NCI-H146 (cell line): Measurements from ENCODE around the gene PRIMA1.

ENCODE experiments used
- DNase-seq: peaks from one replicate; lab custom pipeline; 2025; lab: John Stamatoyannopoulos, UW

The PRIMA1 gene

DNA sequence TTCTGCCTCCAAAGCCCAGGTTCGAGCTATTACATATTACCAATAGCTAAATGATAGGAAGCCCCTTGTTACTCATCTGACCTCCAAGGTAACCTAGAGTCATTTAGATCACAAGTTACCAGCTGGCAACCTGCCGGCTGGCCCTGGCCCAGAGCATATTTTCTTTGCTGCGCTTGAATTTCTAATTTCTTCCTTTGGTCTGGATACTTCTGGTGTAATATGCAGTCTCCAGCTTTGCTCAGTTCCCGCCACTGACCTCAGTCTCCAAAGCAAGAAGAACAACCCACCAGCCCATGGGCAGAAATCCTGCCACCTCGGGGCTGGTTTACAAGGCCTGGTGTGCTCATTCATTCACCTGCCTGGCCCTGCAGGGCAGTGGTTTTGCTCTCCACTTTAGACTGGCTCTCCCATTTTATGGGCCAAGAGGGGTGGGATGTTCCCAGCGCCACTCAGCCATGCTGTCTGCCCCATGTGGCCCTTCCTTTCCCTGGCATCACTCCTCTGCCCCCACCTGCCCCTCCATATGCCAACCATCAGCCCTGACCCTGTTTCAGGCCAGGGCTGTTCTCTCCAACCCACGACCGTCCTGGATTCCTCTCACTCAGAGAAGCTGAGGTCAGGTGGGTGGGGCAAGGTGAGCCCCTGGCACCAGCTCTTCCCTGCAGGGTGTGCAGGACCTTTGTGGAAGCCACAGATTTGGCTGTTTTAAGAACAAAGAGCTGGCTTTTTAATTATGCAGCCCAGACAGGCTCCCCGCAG is 76.0 kb downstream of the PRIMA1 start:
- DNase-seq, result no peak

DNA sequence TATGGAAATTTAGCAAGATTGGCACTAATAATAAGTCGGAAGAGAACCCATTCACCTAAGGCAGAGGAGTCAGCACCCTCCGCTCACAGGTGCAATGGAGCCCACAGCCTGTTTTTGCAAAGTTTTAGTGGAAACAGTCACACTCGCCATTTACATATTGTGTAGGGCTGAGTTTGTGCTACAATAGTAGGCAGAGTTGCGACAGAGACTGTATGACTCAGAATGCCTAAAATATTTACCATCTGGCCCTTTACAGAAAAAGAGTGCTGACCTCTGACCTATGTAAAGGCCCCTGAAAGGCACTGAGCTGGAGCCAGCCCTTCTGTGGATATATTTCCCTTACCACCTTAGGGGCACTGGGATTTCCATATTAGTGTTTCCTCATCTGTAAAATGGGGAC is 79.0 kb downstream of the PRIMA1 start:
- DNase-seq, result no peak

DNA sequence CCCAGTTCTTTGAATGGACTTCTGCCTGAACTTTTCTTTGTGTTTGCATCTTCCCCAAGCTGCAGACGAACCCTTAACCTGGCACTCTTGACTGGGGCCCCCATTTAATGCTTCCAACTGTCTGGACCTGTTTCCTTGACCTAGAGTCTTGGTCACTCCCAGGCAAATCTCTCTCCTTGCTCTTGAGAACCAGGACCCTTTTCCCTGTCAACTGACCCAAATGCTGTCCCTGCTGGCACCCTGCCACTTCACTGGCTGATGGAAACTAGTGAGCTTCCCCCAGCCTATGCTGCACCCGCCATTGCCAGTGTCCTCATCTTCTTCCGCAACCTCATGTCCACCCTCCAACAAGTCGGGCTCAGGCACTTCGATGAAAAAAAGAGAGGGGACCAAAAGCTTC is 79.5 kb downstream of the PRIMA1 start:
- DNase-seq, result no peak

- DNase-seq, result no peak
Measured at GRCh38 chr14:93708311-93708734, 80.0 kb downstream of the PRIMA1 start.

DNA sequence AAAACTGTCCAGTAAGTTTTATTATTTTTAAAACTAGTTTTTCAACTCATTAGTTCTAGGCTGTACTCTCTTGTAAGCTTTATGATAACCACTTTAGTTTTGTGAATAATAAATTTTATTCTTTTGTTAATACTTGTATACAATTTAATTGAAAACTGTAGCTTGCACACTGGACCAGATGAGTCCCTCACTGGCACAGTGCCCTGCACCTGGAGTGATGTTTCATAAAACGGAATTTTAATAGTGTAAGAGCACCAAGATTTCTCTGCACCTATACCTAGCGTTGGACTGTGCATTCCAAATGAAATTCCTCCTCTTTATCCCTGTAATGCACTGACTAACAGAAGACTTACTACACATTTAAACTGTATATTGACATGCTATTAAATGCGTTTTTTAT is 80.8 kb downstream of the PRIMA1 start:
- no peak for DNase-seq

GRCh38 chr14:93706360-93706955 is 81.8 kb downstream of the PRIMA1 start:
- DNase-seq, result no peak

DNA sequence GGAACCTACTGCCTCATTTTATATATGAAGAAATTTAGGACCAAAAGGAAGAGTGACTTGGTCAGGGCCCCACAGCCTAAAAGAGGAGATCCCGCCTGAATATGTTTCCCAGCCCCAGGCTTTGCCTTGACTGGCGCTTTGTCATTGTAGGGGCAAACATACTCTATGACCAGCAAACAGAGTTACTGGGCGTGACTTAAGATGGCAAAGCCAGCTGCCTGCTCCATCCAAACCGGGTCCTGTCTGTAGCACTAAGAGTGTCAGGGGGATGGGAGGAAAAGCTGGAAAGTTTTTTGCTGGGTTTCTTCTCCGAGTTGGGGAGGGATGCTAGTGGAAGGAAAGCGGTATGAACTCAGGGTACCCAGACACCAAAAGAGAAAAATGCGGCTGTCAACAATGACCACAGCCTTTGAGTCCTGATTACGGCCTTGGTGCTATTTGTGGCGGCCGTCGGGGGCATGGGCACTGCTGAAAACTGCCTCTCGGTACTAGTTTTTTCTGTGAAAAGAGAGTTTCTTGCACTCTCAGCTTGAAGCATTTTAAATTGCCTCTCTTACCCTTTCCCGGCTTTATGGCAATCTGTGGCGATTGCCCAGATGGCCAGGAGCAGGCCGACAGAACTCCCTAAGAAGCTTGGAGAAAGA is 82.7 kb downstream of the PRIMA1 start:
- no peak for DNase-seq

DNA sequence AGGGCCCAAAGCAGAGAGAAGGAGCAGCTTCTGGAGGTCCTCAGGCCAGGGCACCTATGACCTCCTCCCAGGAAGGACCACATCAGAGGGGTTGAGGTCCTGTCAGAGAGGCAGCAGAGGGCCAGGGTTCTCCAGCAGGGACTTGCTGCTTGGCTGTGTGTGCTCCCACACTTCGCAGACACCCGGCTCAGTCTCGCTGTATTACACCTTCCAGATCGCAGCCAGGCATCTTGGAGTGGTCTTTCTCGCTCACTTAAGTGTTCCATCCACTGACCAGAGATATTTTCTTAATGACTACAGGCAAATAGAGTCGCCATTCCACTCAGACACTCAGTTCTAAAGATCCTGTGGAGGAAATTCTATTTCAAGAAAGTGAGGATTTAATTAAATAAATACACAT is 84.3 kb downstream of the PRIMA1 start:
- DNase-seq, result no peak

- no peak for DNase-seq
Measured at GRCh38 chr14:93702946-93703345, 85.3 kb downstream of the PRIMA1 start.

GRCh38 chr14:93701562-93701961 is 86.7 kb downstream of the PRIMA1 start:
- no peak for DNase-seq

- no peak for DNase-seq
Measured at GRCh38 chr14:93700928-93701327, 87.4 kb downstream of the PRIMA1 start.

DNA sequence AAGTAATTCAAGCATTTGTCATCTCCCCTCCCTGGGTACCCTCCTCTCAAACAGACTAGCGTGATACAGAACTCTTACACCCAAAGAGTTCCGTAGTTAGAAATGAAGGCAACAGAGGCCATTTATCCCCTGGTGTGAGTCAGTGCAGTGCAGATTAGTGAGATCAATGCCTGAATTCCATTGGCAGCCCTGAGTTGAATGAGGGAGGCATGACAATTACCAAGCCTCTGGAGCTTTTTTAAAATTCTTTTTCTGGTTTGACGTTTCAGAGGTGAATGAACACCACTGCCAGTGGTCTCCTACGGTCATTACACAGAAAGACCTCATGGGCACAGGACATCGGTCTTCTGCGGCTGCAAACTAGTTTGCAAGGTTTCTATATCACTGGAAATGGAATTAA is 94.4 kb downstream of the PRIMA1 start:
- DNase-seq, result no peak

DNA sequence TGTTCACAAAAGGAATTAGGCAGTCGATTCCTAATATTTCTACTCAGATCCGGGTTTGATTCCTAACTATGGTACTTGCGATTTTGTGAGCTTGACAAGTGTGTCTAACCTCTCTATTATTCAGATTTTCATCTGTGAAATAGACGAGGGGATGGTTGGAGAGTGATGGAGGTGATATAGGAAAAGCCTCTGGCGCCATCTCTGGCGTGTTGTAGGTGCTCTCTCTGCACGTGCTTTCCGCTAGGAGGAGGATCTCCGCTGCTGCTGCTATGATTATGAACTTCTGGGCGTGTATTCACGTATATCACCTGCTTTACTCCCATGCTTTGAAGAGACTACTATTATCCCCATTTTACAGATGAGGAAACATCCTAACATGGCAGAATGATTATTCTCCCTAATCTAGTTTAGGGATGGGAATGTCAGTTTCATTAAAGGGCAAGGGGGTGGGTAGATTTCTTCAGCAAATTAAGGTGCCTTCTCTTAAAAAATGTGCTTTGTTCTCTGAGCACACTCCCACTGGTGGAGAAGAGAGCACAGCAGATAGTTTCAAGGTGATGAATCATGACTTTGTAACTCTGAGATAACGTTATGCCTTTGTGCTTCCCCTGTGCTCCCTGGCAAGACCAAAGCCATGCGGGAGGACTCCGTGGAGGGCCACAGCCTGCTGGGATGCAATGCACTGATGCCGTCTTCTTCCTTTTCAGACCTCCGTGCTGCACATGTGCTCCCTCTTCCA is 97.1 kb downstream of the PRIMA1 start:
- no peak for DNase-seq

- DNase-seq, result no peak
Measured at GRCh38 chr14:93690146-93690545, 98.1 kb downstream of the PRIMA1 start.

GRCh38 chr14:93688820-93689219 is 99.5 kb downstream of the PRIMA1 start:
- no peak for DNase-seq

DNA sequence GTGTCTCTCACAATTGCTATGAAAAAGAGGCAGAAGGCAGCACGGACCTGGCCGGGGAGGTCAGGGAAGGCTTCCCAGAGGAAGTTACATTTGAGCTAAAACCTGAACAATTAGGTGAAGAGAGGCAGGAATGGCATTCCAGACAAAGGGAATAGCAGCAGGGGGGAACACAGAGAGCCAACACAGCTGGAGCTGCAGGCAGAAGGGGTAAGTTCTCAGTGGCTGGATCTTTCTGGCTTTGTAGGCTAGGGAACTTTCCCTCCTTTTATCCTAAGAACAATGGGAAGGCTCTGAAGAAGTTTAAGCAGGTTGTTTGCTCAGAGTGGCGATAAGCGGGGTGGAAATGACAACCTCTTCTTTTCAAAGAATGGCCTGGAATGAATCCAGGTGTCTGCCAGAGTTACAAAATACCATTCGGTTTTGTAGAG is 100.0 kb downstream of the PRIMA1 start:
- DNase-seq, result peak; percentile 39

DNA sequence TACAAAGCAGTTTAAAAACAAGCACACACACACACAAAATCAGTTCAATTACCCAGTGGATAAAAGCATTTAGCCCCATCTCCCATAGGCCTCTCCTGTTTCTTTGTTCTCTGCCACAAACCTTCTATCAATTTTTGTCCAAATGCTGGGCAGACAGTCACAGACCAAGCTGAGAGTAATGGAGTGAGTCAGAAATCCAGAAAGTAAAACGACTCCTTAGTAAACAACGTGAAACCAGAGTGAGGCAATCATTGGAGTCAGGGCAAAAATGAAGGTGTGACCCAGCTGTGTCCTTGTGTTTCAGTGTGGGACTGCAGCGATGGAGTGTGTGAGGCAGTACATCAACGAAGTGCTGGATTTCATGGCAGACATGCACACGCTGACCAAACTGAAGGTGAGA is 102.0 kb downstream of the PRIMA1 start:
- DNase-seq, result no peak

DNA sequence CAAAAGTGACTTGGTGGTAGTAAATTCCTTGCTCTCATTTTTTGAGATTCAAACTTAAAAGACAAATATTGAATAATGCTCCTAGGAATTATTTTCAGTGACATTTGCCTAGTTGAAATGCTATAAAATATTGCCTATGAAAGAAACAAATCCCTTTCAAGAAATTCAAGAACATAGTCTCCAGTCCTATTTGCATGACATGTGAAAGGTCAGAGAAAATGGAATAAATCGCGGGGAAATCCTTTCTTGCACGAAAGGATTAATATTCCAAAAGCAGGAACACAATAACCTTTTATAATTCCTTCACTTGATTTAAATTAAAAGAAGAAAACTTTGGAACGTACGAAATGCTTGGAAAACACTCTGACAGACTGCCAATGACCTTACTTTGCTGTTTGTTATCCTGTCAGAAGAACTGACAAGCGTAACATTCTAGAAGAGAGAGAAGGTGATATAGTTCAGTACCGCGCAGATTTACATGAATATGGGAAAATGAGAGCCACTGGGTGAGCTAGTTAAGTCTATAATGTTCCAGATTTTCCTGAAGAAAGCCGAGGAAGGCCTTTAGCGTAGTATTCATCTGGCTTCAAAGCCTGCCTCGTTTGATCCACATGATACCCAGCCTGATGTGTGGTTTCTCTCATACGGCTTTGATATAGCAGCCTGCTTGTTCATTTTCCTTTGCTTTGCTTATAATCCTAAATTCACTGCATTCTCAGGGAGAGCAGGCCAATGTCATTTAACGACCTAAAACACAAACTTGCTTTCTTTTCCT is 103.0 kb downstream of the PRIMA1 start:
- no peak for DNase-seq

DNA sequence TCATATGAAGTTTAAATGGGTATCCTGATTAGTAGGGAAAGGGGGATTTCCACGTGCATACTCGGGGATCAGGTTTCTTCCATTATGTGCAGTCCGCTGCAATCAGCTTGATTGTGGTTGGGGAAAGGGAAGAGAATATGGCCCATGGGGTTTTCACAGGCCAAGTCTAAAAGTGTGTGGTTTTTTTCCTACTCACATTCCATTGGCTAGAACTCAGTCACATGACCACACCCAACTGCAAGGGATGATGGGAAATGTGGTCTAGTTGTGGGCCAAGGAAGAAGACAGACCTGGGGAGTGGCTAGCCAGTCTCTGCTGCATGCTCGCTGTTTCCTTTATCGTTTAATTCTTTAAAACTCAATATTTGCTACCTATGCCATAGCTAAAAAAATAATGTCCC is 105.1 kb downstream of the PRIMA1 start:
- DNase-seq, result no peak

- no peak for DNase-seq
Measured at GRCh38 chr14:93682459-93682858, 105.8 kb downstream of the PRIMA1 start.

GRCh38 chr14:93676416-93676958 is 111.8 kb downstream of the PRIMA1 start:
- DNase-seq, result no peak

DNA sequence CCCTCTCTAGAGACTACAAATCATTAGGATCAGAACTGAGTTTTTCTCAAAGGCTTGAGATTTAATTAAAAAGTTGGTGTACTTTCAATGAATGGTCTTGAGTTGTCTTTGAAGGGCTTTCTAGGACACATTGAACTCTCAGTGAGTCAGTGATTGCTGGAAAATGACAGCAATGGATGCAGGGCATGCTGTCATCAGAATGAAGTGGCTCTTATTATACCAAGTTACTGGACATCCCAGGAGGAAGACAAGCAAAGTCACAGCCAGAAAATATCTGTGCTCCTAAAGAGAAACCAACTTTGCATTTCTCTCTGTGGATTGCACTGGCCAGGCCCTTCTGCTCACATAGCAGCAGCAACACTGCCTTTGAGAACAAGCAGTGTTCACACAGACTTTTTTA is 112.6 kb downstream of the PRIMA1 start:
- DNase-seq, result no peak
